ENCODE measurements around the gene CAMTA1. TPM values are rescaled to one million over a fixed set of nuclear protein-coding genes. Genes with fewer than 3 reads are reported as not detected.

Gene CAMTA1
- total RNA-seq, 1 donor = 56.1 TPM

GRCh38 chr1:7644961-7645750 lies 859.9 kb downstream of the CAMTA1 start:
- H3K4me3 ChIP-seq (ENCODE audit: low read depth, low read length) = no peak overlapping the region
- no peak for DNase-seq (ENCODE audit: low read depth)
- TF ChIP-seq CTCF (IDR thresholded peaks at IDR 0.05; ENCODE audit: insufficient read depth, low read depth, low read length) = no peak

GRCh38 chr1:7645751-7646048 lies 860.4 kb downstream of the CAMTA1 start:
- H3K4me3 ChIP-seq (ENCODE audit: low read depth, low read length) = no peak overlapping the region
- DNase-seq (ENCODE audit: low read depth) = no peak
- no peak for TF ChIP-seq CTCF (IDR thresholded peaks at IDR 0.05; ENCODE audit: insufficient read depth, low read depth, low read length)

GRCh38 chr1:7646164-7646563 lies 860.9 kb downstream of the CAMTA1 start:
- TF ChIP-seq CTCF (IDR thresholded peaks at IDR 0.05; ENCODE audit: insufficient read depth, low read depth, low read length) = no peak
- no peak for DNase-seq (ENCODE audit: low read depth)
- no peak overlapping the region for H3K4me3 ChIP-seq (ENCODE audit: low read depth, low read length)

GRCh38 chr1:7646981-7647901 lies 862.0 kb downstream of the CAMTA1 start:
- peak; percentile 85 for TF ChIP-seq CTCF (IDR thresholded peaks at IDR 0.05; ENCODE audit: insufficient read depth, low read depth, low read length)
- no peak overlapping the region for H3K4me3 ChIP-seq (ENCODE audit: low read depth, low read length)
- peak; percentile 38 for DNase-seq (ENCODE audit: low read depth)

GRCh38 chr1:7648761-7649384 lies 863.6 kb downstream of the CAMTA1 start:
- no peak for TF ChIP-seq CTCF (IDR thresholded peaks at IDR 0.05; ENCODE audit: insufficient read depth, low read depth, low read length)
- DNase-seq (ENCODE audit: low read depth) = peak; percentile 47
- H3K4me3 ChIP-seq (ENCODE audit: low read depth, low read length) = no peak overlapping the region

- no peak overlapping the region for H3K4me3 ChIP-seq (ENCODE audit: low read depth, low read length)
- DNase-seq (ENCODE audit: low read depth) = no peak
- TF ChIP-seq CTCF (IDR thresholded peaks at IDR 0.05; ENCODE audit: insufficient read depth, low read depth, low read length) = no peak
Observed at GRCh38 chr1:7650801-7651200, 865.5 kb downstream of the CAMTA1 start.

Measured in fibroblast of villous mesenchyme (primary cell).